Measurements from ENCODE around the gene ZPR1.
A peak's percentile ranks its signal among the peaks of the same experiment; 100 is the strongest.
"Not testable (repeated sequence)": the region's sequence is repeated elsewhere in the genome, so short reads cannot be mapped to it uniquely, and the experiment has no call there.

ZPR1 gene, protein sequence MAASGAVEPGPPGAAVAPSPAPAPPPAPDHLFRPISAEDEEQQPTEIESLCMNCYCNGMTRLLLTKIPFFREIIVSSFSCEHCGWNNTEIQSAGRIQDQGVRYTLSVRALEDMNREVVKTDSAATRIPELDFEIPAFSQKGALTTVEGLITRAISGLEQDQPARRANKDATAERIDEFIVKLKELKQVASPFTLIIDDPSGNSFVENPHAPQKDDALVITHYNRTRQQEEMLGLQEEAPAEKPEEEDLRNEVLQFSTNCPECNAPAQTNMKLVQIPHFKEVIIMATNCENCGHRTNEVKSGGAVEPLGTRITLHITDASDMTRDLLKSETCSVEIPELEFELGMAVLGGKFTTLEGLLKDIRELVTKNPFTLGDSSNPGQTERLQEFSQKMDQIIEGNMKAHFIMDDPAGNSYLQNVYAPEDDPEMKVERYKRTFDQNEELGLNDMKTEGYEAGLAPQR

DNA sequence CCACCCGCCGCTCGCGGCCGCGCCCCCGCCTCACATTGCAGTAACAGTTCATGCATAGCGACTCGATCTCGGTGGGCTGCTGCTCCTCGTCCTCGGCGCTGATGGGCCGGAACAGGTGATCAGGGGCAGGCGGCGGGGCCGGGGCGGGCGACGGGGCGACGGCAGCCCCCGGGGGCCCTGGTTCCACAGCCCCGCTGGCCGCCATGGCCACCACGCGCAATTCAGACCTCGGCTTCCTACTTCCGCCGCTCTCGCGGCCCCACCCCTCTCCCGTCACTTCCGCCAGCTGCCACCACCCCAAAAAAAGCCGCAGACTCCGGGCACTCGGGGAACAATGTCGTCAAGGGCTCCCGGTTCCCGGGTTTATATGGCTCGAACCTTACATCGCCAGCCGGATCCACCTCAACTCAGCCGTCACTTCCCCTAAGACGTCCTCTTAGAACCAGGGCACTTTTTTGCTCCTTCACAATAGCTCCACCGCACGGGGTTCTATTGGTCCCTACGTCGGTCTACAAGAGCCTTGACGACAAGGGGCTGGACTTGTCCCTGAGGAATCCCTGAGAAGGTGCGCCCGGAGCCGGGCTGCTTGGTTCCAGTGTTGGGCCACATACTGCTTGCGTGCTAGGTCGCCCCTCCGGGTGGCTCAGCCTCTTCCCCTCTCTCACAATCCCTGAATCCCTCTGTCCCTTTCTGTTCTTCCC is at the start of gene ZPR1:
TSS of gene ZPR1 (minus strand) at position 238 of the 701 bp plus-strand sequence. CDS start at position 205, 33 bp downstream.
- FAIRE-seq (no peak), DNase-seq (ENCODE audit: insufficient read length, low spot score) (peak; percentile 72)
- TF ChIP-seq POLR2A (IDR thresholded peaks at IDR 0.05; ENCODE audit: low read depth, low read length) = peak; percentile 60

DNA sequence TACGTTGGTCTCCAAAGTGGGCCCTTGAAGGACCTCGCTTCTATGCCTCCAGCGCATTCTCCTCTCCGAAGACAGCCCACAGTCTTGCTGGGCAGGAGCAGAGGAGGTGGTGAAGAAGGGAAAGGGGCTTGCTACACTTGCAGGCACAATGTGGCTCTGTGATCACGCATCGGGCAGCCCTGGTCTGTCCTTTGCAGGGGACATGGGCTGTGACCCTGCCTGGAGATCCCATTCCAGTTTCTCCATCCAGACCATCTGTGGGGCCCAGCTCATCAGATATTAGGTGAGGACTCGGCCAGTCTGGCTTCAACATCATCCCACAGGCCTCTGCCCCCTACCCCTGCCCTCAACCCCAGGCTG is 48.8 kb upstream of the ZPR1 start:
- TF ChIP-seq POLR2A (IDR thresholded peaks at IDR 0.05; ENCODE audit: low read depth, low read length) = no peak
- no peak for FAIRE-seq
- DNase-seq (ENCODE audit: insufficient read length, low spot score) = no peak

DNA sequence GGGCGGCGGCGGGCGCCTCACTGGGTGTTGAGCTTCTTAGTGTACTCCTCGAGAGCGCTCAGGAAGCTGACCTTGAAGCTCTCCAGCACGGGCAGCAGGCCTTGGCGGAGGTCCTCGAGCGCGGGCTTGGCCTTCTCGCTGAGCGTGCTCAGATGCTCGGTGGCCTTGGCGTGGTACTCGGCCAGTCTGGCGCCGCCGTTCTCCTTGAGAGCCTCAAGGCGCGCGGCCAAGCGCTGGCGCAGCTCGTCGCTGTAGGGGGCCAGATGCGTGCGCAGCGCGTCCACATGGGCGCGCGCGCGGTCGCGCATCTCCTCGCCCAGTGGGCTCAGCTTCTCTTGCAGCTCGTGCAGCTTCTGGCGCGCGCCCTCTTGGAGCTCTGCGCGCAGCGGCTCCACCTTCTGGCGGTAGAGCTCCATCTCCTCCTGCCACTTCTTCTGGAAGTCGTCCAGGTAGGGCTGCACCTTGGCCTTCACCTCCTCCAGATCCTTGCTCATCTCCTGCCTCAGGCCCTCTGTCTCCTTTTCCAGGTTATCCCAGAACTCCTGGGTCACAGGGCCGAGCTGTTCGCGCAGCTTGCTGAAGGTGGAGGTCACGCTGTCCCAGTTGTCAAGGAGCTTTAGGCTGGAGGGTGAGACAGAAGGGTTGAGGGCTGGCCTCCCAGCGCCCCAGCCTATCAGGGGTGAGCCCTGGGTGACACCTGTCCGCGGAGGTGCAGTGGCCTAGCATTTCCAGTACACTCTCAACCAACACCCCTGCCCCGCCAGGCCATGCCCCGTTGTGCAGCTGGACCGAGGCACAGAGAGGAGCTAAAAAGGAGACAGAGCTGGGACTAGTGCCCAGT is 48.2 kb upstream of the ZPR1 start:
- no peak for TF ChIP-seq POLR2A (IDR thresholded peaks at IDR 0.05; ENCODE audit: low read depth, low read length)
- DNase-seq (ENCODE audit: insufficient read length, low spot score) (no peak), FAIRE-seq (no peak)

DNA sequence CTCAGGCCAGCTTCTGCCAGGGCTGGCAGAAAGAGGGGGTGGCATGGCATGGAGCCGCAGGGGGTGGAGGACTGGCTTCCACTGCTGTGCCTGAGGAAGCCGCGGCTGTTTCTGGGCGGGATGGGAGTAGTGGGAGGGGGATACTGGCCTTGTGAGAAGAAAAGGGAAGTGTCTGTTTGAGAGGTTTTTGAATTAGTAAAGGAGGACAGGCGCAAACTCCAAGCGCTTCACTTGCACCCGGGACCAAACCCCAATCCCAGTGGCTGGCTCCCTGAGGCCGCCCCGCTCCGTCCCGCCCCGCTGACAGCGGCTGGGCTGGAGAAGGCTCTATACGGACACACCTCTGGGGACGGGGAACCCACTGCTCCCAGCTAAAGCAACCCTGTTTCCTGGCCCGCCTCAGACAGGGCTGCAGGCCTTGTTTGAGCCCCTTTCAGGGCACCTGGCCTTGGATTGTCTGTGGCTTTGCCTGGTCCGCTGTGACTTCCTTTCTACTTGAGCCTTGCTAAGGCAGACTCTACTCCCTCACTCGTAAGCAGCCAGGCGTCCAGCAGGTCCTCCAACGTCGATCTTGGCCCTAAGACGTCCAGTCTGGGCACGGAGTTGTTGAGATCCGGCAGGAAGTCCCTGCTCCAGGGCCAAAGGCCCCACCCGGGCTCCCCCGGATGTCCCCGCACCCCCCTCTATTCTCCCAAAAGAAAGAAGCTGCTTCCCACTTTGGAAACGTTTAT is 47.4 kb upstream of the ZPR1 start:
- DNase-seq (ENCODE audit: insufficient read length, low spot score) (no peak), FAIRE-seq (no peak)
- no peak for TF ChIP-seq POLR2A (IDR thresholded peaks at IDR 0.05; ENCODE audit: low read depth, low read length)

- not testable (repeated sequence) for FAIRE-seq; DNase-seq (ENCODE audit: insufficient read length, low spot score)
Measured at GRCh38 chr11:116834535-116835041, 46.8 kb upstream of the ZPR1 start.

DNA sequence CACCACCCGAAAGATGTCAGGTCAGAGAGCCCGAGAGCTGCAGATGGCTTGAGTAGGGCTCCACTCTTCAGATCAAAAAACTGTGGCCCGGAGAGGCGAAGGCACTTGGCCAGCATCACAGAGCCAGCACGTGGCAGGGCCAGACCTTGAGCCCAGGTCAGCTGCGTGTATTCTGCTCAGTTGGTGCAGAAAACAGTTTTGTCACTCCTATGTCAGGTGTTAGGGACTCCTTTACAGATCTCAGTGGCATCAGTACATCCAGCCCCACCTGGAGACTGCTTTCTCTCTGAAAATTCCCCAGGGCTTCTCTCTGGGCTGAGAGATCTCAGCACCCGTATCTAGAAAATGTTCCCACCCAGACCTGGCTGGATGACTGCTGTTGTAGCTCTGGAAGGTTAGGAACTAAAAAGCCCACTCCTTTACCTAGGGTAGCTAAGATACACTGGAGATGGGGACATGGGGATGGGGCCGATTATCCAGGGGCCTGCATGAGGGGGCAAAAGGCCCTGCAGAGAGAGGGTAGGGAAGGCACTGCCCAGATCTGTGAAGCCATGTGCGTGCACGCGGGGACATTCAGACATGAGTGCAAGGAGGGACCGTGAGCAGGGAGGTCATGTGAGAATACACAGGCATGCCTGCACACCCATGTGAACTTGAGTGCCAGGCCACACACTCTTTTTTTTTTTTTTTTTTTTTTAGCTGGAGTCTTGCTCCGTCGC is 46.2 kb upstream of the ZPR1 start:
- no peak for FAIRE-seq
- no peak for DNase-seq (ENCODE audit: insufficient read length, low spot score)
- no peak for TF ChIP-seq POLR2A (IDR thresholded peaks at IDR 0.05; ENCODE audit: low read depth, low read length)

DNA sequence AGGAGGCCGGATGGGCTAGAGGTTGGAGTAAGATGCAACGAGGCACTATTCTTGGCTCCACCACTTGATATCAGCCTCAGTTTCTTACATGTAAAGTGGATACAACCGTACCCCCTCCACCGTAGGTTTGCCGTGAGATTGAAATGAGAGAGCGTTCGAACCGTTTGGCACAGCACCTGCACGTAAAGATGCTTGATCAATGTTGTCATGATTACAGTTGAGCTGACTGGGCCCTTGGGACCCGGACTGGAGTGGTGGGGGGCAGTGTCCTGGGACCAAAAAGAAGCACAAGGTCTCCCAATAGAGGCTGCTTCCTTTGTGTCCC is 45.6 kb upstream of the ZPR1 start:
- TF ChIP-seq POLR2A (IDR thresholded peaks at IDR 0.05; ENCODE audit: low read depth, low read length) = no peak
- FAIRE-seq = no peak

GRCh38 chr11:116832350-116833290 is 44.8 kb upstream of the ZPR1 start:
- FAIRE-seq (no peak), DNase-seq (ENCODE audit: insufficient read length, low spot score) (no peak)
- TF ChIP-seq POLR2A (IDR thresholded peaks at IDR 0.05; ENCODE audit: low read depth, low read length) = no peak

More for the DNA sequence above, 45.6 kb upstream of the ZPR1 start:
- no peak for DNase-seq (ENCODE audit: insufficient read length, low spot score)

DNA sequence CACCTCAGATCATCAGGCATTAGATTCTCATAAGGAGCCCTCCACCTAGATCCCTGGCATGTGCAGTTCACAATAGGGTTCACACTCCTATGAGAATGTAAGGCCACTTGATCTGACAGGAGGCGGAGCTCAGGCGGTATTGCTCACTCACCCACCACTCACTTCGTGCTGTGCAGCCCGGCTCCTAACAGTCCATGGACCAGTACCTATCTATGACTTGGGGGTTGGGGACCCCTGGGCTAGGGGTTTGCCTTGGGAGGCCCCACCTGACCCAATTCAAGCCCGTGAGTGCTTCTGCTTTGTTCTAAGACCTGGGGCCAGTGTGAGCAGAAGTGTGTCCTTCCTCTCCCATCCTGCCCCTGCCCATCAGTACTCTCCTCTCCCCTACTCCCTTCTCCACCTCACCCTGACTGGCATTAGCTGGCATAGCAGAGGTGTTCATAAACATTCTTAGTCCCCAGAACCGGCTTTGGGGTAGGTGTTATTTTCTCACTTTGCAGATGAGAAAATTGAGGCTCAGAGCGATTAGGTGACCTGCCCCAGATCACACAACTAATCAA is 44.0 kb upstream of the ZPR1 start:
- no peak for TF ChIP-seq POLR2A (IDR thresholded peaks at IDR 0.05; ENCODE audit: low read depth, low read length)
- DNase-seq (ENCODE audit: insufficient read length, low spot score) (no peak), FAIRE-seq (no peak)

- FAIRE-seq = no peak
Measured at GRCh38 chr11:116830184-116830912, 42.5 kb upstream of the ZPR1 start.

More at GRCh38 chr11:116830184-116830912, 42.5 kb upstream of the ZPR1 start:
- DNase-seq (ENCODE audit: insufficient read length, low spot score) = no peak
- no peak for TF ChIP-seq POLR2A (IDR thresholded peaks at IDR 0.05; ENCODE audit: low read depth, low read length)
